GM12872 (cell line): ENCODE measurements around the gene LRP1B.

Experiments used
- CTCF ChIP-seq: IDR thresholded peaks from 3 replicates; pipeline ENCODE4 v1.5.1; 2011; ENCODE audit warnings: low read depth, mild to moderate bottlenecking, low read length, moderate library complexity; ENCODE audit not compliant: insufficient read depth

The LRP1B gene

DNA sequence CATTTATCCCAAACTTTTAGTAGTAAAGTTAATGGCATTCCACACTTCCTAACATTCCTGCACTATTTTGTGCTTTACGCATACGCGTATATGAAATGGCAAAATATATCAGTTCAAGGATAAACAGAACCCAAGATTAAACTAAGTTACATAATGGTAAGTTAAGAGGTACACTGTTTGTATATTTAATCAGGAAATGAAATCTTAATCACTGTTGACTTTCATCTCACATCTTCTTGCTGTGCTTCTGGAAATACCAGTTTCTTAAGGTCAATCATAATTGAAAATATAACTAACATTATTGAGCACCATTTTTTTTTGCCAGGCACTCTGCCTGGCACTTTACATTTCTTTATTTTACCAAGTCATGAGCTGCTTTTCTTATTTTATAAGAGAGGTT, 565.2 kb downstream of the LRP1B start:
- no peak for TF ChIP-seq CTCF

- no peak for TF ChIP-seq CTCF
Measured at GRCh38 chr2:141560723-141561122, 570.1 kb downstream of the LRP1B start.

GRCh38 chr2:141557329-141558095, 573.3 kb downstream of the LRP1B start:
- TF ChIP-seq CTCF = no peak

DNA sequence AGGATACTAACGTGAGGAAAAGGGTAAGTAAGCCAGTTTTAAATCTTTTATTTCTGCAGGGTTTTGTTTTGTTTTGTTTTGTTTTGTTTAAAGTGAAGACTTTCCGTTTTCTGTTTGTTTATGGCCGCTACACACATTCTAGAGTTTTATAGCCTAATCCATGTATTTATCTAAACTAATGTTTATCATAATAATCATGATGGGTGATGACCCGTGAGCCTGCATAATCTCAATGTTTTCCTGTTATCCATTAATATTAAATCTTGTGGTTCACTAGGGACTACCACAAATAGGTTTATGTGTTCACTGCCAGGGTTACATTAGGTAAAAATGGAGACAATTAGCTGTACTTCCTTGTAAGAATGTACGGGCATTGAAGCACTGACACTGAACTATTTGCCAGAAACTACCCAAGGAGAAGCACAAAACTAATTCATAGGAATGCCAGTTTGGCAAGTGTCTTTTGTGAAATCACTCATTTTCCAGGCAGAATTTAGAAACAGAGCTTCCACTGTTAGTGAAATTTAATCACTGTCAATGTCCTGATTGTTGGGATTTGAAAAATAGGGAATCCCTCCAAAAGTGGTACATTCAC, 574.8 kb downstream of the LRP1B start:
- TF ChIP-seq CTCF = no peak

GRCh38 chr2:141554810-141555209, 576.0 kb downstream of the LRP1B start:
- TF ChIP-seq CTCF = peak; percentile 63

DNA sequence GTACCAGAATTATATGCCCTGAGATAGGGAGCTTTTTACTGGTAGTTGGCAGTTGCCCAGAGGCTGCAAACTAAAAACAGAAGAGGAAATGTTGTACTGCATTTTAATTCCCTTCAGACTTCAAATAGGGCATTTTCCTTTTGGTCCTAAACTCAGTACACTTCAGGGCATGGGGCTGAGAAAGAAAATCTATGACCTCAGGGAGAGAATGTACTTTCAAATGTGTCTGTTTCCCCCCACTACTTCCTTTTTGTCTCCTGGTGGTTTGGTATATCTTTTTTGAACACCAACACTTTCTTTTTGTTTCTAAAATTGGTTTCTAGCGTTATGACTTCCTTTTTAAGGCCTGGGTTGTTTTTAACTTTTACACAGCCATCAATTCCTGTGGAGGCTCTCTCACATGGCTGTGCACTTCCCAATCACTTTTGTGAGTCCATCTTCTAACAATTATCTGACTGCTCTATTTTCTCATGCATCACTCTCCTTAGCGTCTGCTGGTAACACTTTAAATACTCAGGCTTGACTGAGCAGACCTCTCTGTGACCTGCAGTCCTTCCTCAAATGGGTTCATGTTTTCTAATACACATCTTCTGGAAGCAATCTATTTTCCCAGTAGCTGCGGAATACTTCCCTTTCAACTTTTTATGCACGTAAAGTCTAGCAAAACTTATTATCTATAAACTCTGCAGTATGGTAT, 596.0 kb downstream of the LRP1B start:
- TF ChIP-seq CTCF = no peak

DNA sequence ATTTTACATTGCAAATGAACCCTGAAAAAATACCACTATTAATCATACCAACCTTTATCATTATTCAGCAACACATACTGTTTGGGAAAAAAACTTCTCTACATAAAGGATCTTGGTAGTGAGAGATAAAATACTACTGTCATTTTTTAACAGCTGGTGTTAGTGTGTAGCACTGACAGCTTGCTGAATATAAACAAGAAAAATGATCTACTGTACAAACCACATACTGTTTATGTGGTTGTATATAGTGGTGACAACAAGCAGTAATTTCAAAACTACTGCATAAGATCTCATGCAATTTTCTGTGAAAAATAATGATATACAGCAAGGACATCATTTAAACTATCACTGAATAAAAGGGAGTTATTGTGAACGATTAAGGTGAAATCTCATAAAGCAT, 601.2 kb downstream of the LRP1B start:
- no peak for TF ChIP-seq CTCF
